ENCODE results near the gene VWA8.

VWA8 gene

DNA sequence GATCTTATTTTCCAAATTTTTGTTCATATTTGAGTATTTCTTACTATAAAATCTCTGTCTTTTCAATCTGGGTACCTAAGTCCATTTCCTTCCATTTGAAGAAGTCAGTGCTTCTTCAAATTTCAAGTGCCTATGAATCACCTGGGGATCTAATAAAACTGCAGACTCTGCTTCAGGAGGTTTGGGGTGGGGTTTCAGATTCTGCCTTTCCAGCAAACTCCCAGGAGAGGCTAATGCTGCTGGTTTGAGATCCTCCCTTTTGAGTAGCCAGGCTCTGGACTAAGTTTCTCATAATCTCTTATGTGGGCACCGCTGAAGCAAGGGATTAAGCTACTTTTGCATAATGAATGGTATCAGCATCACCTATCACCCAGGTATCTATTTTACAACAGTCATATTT lies 261.1 kb downstream of the VWA8 start:
- TF ChIP-seq, protein P1, sequence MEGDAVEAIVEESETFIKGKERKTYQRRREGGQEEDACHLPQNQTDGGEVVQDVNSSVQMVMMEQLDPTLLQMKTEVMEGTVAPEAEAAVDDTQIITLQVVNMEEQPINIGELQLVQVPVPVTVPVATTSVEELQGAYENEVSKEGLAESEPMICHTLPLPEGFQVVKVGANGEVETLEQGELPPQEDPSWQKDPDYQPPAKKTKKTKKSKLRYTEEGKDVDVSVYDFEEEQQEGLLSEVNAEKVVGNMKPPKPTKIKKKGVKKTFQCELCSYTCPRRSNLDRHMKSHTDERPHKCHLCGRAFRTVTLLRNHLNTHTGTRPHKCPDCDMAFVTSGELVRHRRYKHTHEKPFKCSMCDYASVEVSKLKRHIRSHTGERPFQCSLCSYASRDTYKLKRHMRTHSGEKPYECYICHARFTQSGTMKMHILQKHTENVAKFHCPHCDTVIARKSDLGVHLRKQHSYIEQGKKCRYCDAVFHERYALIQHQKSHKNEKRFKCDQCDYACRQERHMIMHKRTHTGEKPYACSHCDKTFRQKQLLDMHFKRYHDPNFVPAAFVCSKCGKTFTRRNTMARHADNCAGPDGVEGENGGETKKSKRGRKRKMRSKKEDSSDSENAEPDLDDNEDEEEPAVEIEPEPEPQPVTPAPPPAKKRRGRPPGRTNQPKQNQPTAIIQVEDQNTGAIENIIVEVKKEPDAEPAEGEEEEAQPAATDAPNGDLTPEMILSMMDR (IDR thresholded peaks at IDR 0.05; ENCODE audit: extremely low read depth, insufficient read depth, missing control alignments): no peak
- in situ Hi-C loops (cut with MboI; ENCODE audit: low pct_unique_long_range_greater_than_20kb, low sequenced_read_pairs, unreplicated experiment): no loop called here
- DNase-seq (ENCODE audit: low spot score): no peak

- TF ChIP-seq, protein P1 (IDR thresholded peaks at IDR 0.05; ENCODE audit: extremely low read depth, insufficient read depth, missing control alignments): no peak
- no peak for DNase-seq (ENCODE audit: low spot score)
- in situ Hi-C loops (cut with MboI; ENCODE audit: low pct_unique_long_range_greater_than_20kb, low sequenced_read_pairs, unreplicated experiment): no loop called here
Measured at GRCh38 chr13:41697578-41697977, 263.3 kb downstream of the VWA8 start.

- in situ Hi-C loops (cut with MboI; ENCODE audit: low pct_unique_long_range_greater_than_20kb, low sequenced_read_pairs, unreplicated experiment): no loop called here
- no peak for DNase-seq (ENCODE audit: low spot score)
- TF ChIP-seq, protein P1 (IDR thresholded peaks at IDR 0.05; ENCODE audit: extremely low read depth, insufficient read depth, missing control alignments): no peak
Measured at GRCh38 chr13:41696163-41697003, 264.5 kb downstream of the VWA8 start.

GRCh38 chr13:41694545-41695301 lies 266.2 kb downstream of the VWA8 start:
- no peak for DNase-seq (ENCODE audit: low spot score)
- TF ChIP-seq, protein P1 (IDR thresholded peaks at IDR 0.05; ENCODE audit: extremely low read depth, insufficient read depth, missing control alignments): no peak
- in situ Hi-C loops (cut with MboI; ENCODE audit: low pct_unique_long_range_greater_than_20kb, low sequenced_read_pairs, unreplicated experiment): no loop called here

GRCh38 chr13:41693434-41693833 lies 267.5 kb downstream of the VWA8 start:
- no peak for DNase-seq (ENCODE audit: low spot score)
- TF ChIP-seq, protein P1 (IDR thresholded peaks at IDR 0.05; ENCODE audit: extremely low read depth, insufficient read depth, missing control alignments): no peak

DNA sequence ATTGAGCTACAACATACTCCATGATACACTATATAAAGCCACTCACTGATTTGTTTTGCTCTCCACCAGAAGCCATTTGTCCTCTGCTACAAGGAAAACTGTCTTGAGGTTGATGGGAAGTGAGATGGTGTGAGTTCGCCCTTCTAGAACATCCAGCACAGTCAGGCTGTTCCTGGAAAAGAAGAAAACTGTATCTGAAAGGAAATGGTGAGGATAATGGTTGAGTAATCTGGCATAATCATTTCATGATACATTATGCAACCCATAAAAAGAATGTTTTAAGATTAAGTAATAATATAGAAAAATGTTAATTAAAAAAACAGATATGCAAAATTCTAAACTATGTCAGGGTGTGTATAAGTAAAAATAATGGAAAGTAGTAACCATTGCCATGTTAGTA lies 269.6 kb downstream of the VWA8 start:
- TF ChIP-seq, protein P1 (IDR thresholded peaks at IDR 0.05; ENCODE audit: extremely low read depth, insufficient read depth, missing control alignments): no peak
- in situ Hi-C loops (cut with MboI; ENCODE audit: low pct_unique_long_range_greater_than_20kb, low sequenced_read_pairs, unreplicated experiment): no loop called here
- no peak for DNase-seq (ENCODE audit: low spot score)

More at GRCh38 chr13:41693434-41693833, 267.5 kb downstream of the VWA8 start:
- in situ Hi-C loops (cut with MboI; ENCODE audit: low pct_unique_long_range_greater_than_20kb, low sequenced_read_pairs, unreplicated experiment): no loop called here
